GM18502 (cell line): Measurements from ENCODE around the gene PDK3.

ENCODE experiments used
- ATAC-seq: cut with Tn5 transposase; IDR thresholded peaks from one replicate; pipeline ENCODE4 v1.9.1; 2021; ENCODE audit warnings: mild to moderate bottlenecking; ENCODE audit not compliant: unreplicated experiment, poor library complexity

PDK3 gene

GRCh38 chrX:24542756-24543155 is 77.7 kb downstream of the PDK3 start:
- ATAC-seq = no peak

GRCh38 chrX:24547961-24548360 is 82.9 kb downstream of the PDK3 start:
- ATAC-seq = no peak

GRCh38 chrX:24550166-24550565 is 85.1 kb downstream of the PDK3 start:
- ATAC-seq = no peak

- ATAC-seq = no peak
These were observed 87.9 kb downstream of the PDK3 start for GRCh38 chrX:24553011-24553410.

- no peak for ATAC-seq
These were observed 96.0 kb downstream of the PDK3 start for GRCh38 chrX:24561121-24561520.

GRCh38 chrX:24563291-24564010 is 98.4 kb downstream of the PDK3 start:
- no peak for ATAC-seq

GRCh38 chrX:24566240-24566639 is 101.2 kb downstream of the PDK3 start:
- ATAC-seq = no peak

- no peak for ATAC-seq
These were observed 102.1 kb downstream of the PDK3 start for GRCh38 chrX:24567169-24567568.

- ATAC-seq = no peak
These were observed 109.7 kb downstream of the PDK3 start for GRCh38 chrX:24574743-24575142.

- no peak for ATAC-seq
These were observed 110.4 kb downstream of the PDK3 start for GRCh38 chrX:24575496-24575895.

- no peak for ATAC-seq
These were observed 112.0 kb downstream of the PDK3 start for GRCh38 chrX:24577091-24577490.
